ENCODE data around the gene SLC38A9.
"Not testable (repeated sequence)": the region's sequence is repeated elsewhere in the genome, so short reads cannot be mapped to it uniquely, and the experiment has no call there.

Gene SLC38A9

DNA sequence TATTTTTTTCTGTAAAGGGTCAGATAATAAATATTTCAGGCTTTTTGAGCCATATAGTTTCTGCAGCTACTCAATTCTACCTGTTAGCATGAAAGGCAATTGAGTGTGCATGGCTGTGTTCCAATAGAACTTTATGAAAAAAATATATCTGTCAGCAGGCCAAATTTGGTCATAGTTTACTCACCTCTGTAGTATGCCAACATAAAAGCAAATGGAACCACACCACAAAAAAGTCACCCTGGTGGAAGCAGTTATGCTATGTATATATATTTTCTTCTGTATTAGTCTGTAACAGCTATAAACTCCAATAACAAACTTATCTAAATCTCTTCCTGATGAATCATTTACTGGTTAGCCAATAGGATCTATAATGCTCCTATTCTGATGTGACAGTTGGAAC lies 3.4 kb downstream of the SLC38A9 start:
- TF ChIP-seq, protein P1, sequence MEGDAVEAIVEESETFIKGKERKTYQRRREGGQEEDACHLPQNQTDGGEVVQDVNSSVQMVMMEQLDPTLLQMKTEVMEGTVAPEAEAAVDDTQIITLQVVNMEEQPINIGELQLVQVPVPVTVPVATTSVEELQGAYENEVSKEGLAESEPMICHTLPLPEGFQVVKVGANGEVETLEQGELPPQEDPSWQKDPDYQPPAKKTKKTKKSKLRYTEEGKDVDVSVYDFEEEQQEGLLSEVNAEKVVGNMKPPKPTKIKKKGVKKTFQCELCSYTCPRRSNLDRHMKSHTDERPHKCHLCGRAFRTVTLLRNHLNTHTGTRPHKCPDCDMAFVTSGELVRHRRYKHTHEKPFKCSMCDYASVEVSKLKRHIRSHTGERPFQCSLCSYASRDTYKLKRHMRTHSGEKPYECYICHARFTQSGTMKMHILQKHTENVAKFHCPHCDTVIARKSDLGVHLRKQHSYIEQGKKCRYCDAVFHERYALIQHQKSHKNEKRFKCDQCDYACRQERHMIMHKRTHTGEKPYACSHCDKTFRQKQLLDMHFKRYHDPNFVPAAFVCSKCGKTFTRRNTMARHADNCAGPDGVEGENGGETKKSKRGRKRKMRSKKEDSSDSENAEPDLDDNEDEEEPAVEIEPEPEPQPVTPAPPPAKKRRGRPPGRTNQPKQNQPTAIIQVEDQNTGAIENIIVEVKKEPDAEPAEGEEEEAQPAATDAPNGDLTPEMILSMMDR (IDR thresholded peaks at IDR 0.05; ENCODE audit: borderline replicate concordance, insufficient read depth, low read depth, low read length) = no peak
- no peak overlapping the region for H3K4me3 ChIP-seq (ENCODE audit: low read depth, low read length)

DNA sequence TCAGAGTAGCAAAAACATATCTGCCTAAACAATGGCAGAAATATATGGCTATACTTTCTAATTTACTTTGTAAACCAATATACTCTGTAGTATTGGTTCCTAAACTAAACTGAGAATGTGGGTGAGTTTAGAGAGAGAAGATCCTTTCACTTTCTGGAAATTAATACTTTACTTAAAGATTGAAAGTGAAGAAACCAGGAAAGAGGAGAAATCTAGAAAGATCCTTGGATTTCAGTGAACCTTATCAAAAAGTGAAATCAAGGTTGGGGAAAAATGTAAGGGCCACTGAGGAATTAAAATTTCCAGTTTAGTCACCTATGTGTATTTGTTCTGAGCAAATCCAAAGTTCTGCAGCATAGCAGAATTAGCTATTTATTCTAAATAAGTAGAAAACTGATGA lies 5.9 kb downstream of the SLC38A9 start:
- H3K4me3 ChIP-seq (ENCODE audit: low read depth, low read length) = no peak overlapping the region
- TF ChIP-seq, protein P1 (IDR thresholded peaks at IDR 0.05; ENCODE audit: borderline replicate concordance, insufficient read depth, low read depth, low read length) = no peak

DNA sequence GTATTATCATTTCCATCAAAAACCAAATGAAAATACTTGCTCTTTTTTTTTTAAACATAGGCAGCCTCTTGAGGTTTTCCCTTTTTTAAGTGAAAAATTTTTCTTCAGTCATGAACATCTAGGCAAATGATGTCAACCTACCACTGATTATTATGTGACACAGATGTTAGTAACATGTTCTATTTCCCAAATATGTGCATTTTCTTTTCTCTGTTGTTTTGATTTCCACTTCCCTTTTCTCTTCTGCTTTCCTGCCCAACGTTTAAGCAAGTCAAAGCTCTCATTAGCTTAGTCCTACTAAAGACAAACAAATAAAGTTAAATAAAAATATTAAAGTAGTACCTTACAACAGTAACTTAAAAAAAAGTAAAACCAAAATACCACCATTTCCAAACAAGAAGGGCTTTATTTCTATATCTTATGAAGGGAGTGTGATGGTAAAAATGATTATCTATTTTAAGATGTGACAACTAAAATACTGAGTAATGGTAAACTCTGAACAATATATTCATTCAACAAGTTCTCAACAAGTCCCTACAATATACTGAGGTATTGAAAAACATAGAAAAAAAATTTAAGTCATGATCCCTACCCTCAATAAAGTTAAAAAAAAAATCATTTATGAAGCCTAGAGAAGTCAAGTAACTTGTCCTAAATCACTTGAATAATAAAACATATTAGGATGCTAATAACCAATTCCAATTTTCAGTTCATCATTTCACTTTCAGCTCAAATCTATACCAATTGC lies 9.4 kb downstream of the SLC38A9 start:
- TF ChIP-seq, protein P1 (IDR thresholded peaks at IDR 0.05; ENCODE audit: borderline replicate concordance, insufficient read depth, low read depth, low read length) = no peak
- no peak overlapping the region for H3K4me3 ChIP-seq (ENCODE audit: low read depth, low read length)

DNA sequence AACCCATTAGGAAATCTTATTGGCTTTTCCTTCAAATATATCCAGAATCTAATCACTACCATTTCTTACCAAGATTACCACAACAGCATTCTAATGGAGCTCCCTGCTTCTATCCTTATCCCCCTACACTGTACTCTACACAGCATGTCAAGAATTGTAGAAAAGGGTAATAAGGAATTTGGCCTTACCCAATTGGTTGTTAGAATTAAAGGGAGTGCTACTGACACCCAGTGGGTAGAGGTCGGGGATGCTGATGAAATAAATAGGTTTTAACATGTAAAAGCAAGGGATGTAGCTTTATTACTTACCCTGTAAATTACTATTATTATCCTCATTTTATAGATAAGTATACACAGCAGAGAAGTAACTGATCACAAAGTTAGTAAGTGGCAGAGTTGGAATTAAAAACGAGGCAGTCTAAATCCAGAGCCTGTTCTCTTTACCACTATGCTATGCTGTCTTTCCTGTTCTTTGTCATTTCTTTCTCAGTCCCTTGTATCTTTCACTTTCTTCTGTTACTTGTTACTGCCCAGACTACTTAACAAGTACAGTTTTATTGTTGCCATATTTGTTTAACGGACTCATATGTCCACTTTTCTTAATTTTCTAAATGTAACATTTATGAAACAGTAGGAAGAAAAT lies 10.5 kb downstream of the SLC38A9 start:
- no peak overlapping the region for H3K4me3 ChIP-seq (ENCODE audit: low read depth, low read length)
- TF ChIP-seq, protein P1 (IDR thresholded peaks at IDR 0.05; ENCODE audit: borderline replicate concordance, insufficient read depth, low read depth, low read length) = no peak

DNA sequence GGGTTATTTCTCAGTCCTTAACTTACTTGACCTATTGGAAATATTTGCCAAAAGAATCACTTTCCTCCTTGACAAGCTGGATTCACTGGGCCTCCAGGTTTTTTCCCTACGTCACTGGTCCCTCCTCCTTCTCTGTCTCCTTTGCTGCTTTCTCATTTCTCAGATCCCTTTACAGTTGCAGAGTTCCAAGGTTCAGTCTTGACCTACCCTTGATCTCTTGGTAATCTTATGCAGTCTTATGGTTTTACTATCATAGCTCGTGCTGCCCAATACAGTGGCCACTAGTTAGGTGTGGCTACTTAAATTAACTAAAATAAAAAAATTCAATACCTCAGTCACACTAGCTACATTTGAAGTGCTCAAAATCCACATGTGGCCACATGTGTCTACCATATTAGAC lies 11.4 kb downstream of the SLC38A9 start:
- TF ChIP-seq, protein P1 (IDR thresholded peaks at IDR 0.05; ENCODE audit: borderline replicate concordance, insufficient read depth, low read depth, low read length) = no peak

DNA sequence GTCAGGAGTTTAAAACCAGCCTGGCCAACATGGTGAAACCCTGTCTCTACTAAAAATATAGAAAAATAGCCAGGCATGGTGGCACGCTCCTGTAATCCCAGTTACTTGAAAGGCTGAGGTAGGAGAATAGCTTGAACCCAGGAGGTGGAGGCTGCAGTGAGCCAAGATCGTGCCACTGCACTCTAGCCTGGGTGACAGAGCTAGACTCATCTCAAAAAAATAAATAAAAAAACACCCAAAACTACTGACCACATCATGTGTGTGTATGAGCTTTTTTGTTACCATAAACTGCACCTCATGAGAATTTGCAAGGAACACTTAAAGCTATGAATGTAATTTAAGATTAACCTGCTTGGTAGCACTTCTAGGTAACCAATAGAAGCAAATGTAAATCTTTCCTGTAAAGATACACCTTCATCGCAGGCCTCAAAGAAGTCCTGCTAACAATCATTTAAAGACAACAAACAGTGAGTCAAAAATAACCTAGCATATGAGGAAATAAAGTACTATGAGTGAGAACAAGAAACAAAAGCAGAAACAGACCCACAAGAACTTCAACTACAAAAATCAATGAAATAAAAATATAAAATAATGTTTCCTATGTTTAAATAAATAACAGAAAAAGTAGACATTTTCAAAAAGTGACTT lies 13.0 kb downstream of the SLC38A9 start:
- H3K4me3 ChIP-seq (ENCODE audit: low read depth, low read length) = no peak overlapping the region
- TF ChIP-seq, protein P1 (IDR thresholded peaks at IDR 0.05; ENCODE audit: borderline replicate concordance, insufficient read depth, low read depth, low read length) = no peak

More for the DNA sequence above, 11.4 kb downstream of the SLC38A9 start:
- no peak overlapping the region for H3K4me3 ChIP-seq (ENCODE audit: low read depth, low read length)

DNA sequence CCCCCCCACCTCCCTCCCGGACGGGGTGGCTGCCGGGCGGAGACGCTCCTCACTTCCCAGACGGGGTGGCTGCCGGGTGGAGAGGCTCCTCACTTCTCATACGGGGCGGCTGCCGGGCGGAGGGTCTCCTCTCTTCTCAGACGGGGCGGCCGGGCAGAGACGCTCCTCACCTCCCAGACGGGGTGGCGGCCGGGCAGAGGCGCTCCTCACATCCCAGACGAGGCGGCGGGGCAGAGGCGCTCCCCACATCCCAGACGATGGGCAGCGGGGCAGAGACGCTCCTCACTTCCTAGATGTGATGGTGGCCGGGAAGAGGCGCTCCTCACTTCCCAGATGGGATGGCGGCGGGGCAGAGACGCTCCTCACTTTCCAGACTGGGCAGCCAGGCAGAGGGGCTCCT lies 15.4 kb downstream of the SLC38A9 start:
- not testable (repeated sequence) for H3K4me3 ChIP-seq (ENCODE audit: low read depth, low read length)

Measured in GM12875 (cell line).